GM23338 (cell line): Measurements from ENCODE around the gene CLSTN2. TPM values are rescaled to one million over a fixed set of nuclear protein-coding genes. Genes with fewer than 3 reads are reported as not detected.

Experiments used
- ATAC-seq: fragments of 200-7000 bp; cut with Tn5 transposase; 3 replicates; pipeline ENCODE4 v1.9.1; 2020
- DNase-seq: peaks from one replicate; pipeline ENCODE4 v3.0.0-alpha.2; 2015; ENCODE audit warnings: low spot score
- H2AFZ ChIP-seq: fragments of 200-600 bp; sonication (generic); 2 replicates; pipeline ENCODE4 v1.8.0; 2016; ENCODE audit warnings: antibody characterized with exemption, mild to moderate bottlenecking, moderate library complexity
- H3F3A ChIP-seq: fragments of 200-600 bp; sonication (generic); replicated peaks from 2 replicates; pipeline ENCODE4 v1.8.0; 2017; ENCODE audit warnings: antibody characterized with exemption, mixed run types, low read depth
- H3K27ac ChIP-seq: fragments of 200-600 bp; sonication (generic); 2 replicates; pipeline ENCODE4 v1.6.1; 2016; ENCODE audit warnings: low read depth
- H3K27me3 ChIP-seq: fragments of 200-600 bp; sonication (generic); 2 replicates; pipeline ENCODE4 v1.8.0; 2016; ENCODE audit warnings: mild to moderate bottlenecking, mixed run types, moderate library complexity; ENCODE audit not compliant: insufficient read depth
- H3K36me3 ChIP-seq: fragments of 200-600 bp; sonication (generic); 2 replicates; pipeline ENCODE4 v1.8.0; 2016; ENCODE audit warnings: mild to moderate bottlenecking; ENCODE audit not compliant: insufficient read depth
- H3K4me1 ChIP-seq: fragments of 200-600 bp; sonication (generic); 2 replicates; pipeline ENCODE4 v1.8.0; 2016; ENCODE audit warnings: mild to moderate bottlenecking, moderate library complexity; ENCODE audit not compliant: insufficient read depth
- H3K4me2 ChIP-seq: fragments of 200-600 bp; sonication (generic); 2 replicates; pipeline ENCODE4 v1.7.1; 2017; ENCODE audit warnings: mixed run types
- H3K4me3 ChIP-seq: fragments of 200-600 bp; sonication (generic); 2 replicates; pipeline ENCODE4 v1.6.1; 2016; ENCODE audit warnings: mixed run types
- H3K79me2 ChIP-seq: fragments of 200-600 bp; sonication (generic); replicated peaks from 2 replicates; pipeline ENCODE4 v1.8.0; 2017; ENCODE audit warnings: mild to moderate bottlenecking; ENCODE audit not compliant: insufficient read depth
- H3K9me2 ChIP-seq: fragments of 200-600 bp; sonication (generic); 2 replicates; pipeline ENCODE4 v1.8.0; 2017; ENCODE audit not compliant: insufficient read depth
- H4K20me1 ChIP-seq: fragments of 200-600 bp; sonication (generic); replicated peaks from 2 replicates; pipeline ENCODE4 v1.8.0; 2017; ENCODE audit warnings: mild to moderate bottlenecking; ENCODE audit not compliant: insufficient read depth
- H3K27ac Mint-ChIP-seq: 2 replicates; pipeline ENCODE4 v1.8.0; 2020; ENCODE audit warnings: inconsistent platforms, mild to moderate bottlenecking, moderate library complexity, mixed read lengths
- H3K27me3 Mint-ChIP-seq: 3 replicates; pipeline ENCODE4 v1.8.0; 2022; ENCODE audit warnings: low read depth, mild to moderate bottlenecking, moderate library complexity, mixed read lengths, inconsistent platforms; ENCODE audit not compliant: insufficient read depth, poor library complexity
- H3K36me3 Mint-ChIP-seq: 3 replicates; pipeline ENCODE4 v1.8.0; 2021; ENCODE audit warnings: low read depth, mild to moderate bottlenecking, inconsistent platforms, moderate library complexity, mixed read lengths
- H3K4me1 Mint-ChIP-seq: 3 replicates; pipeline ENCODE4 v1.8.0; 2020; ENCODE audit warnings: mild to moderate bottlenecking, inconsistent platforms, mixed read lengths
- H3K4me3 Mint-ChIP-seq: 3 replicates; pipeline ENCODE4 v1.8.0; 2021; ENCODE audit warnings: moderate library complexity, mild to moderate bottlenecking, inconsistent platforms, mixed read lengths
- H3K9me3 Mint-ChIP-seq: 3 replicates; pipeline ENCODE4 v1.8.0; 2020; ENCODE audit warnings: moderate library complexity, mild to moderate bottlenecking, inconsistent platforms, mixed read lengths
- CTCF ChIP-seq, 2 experiments: fragments of 200-600 bp in 1 of 2; sonication (generic) in 1 of 2; conservative IDR thresholded peaks; 2 replicates each; pipeline versions ENCODE4 v1.5.1 to v1.6.1; 2016 to 2017; ENCODE audit warnings: antibody characterized with exemption in 2 of 2, low read depth in 2 of 2, mild to moderate bottlenecking in 2 of 2, moderate library complexity in 1 of 2
- EZH2 ChIP-seq: fragments of 200-600 bp; sonication (generic); IDR thresholded peaks from one replicate; pipeline ENCODE4 v1.8.0; 2017; ENCODE audit warnings: antibody characterized with exemption, mild to moderate bottlenecking, low read depth; ENCODE audit not compliant: unreplicated experiment
- EZH2phosphoT487 ChIP-seq: fragments of 200-600 bp; sonication (generic); IDR thresholded peaks from one replicate; pipeline ENCODE4 v1.8.1; 2018; ENCODE audit warnings: antibody characterized with exemption; ENCODE audit not compliant: unreplicated experiment
- JUNB ChIP-seq: IDR thresholded peaks from one replicate; pipeline ENCODE4 v1.6.1; 2016; ENCODE audit warnings: antibody characterized with exemption; ENCODE audit not compliant: unreplicated experiment
- NANOG ChIP-seq: IDR thresholded peaks from 2 replicates; pipeline ENCODE4 v1.6.1; 2016; ENCODE audit warnings: antibody characterized with exemption, borderline replicate concordance
- POLR2AphosphoS5 ChIP-seq: IDR thresholded peaks from 2 replicates; pipeline ENCODE4 v1.6.1; 2016; ENCODE audit warnings: antibody characterized with exemption, low read depth
- REST ChIP-seq: IDR thresholded peaks from one replicate; pipeline ENCODE4 v1.6.1; 2018; ENCODE audit warnings: antibody characterized with exemption; ENCODE audit not compliant: unreplicated experiment
- STAT1 ChIP-seq: IDR thresholded peaks from one replicate; pipeline ENCODE4 v1.6.1; 2016; ENCODE audit warnings: antibody characterized with exemption; ENCODE audit not compliant: unreplicated experiment
- ZNF114 ChIP-seq: fragments of 250-450 bp; sonication (Bioruptor Pico); IDR thresholded peaks from 2 replicates; pipeline ENCODE4 v1.5.0; 2020; ENCODE audit warnings: mild to moderate bottlenecking, moderate library complexity
- ZNF462 ChIP-seq: fragments of 250-450 bp; sonication (Bioruptor Pico); IDR thresholded peaks from 2 replicates; pipeline ENCODE4 v1.5.0; 2020; ENCODE audit warnings: mild to moderate bottlenecking, moderate library complexity
- polyA plus RNA-seq: library from polyadenylated mRNA; unstranded; fragments of >200 nt; fragmentation: Nextera tagmentation; extraction: Ambion mirVana; gene quantifications from 2 replicates; pipeline ENCODE4 v1.2.1, GENCODE V29; 2016
- total RNA-seq: library from RNA; depleted of rRNA; stranded (reverse); fragments of >200 nt; shearing (Covaris generic); gene quantifications from 2 replicates; pipeline ENCODE4 v1.2.3, GENCODE V29; 2014

Gene CLSTN2
- total and polyA plus RNA-seq, 2 experiments from 2014 or later, result 0.11 to 0.83 TPM

GRCh38 chr3:140530603-140531002 lies 595.6 kb downstream of the CLSTN2 start:
- Histone ChIP-seq H3K79me2 (no peaks in the 10 kb centered on the region), H2AFZ (no peak overlapping the region), H3K36me3 (no peaks in the 10 kb centered on the region), H3K9me2 (0 out of 2 replicates have a peak, but pooled peaks cover 11% of the 10 kb centered on the region), H3K4me3 (no peak overlapping the region), H3K27ac (no peak overlapping the region), H3K4me2 (no peak overlapping the region), H3K27me3 (no peaks in the 10 kb centered on the region), H4K20me1 (no peaks in the 10 kb centered on the region), H3K4me1 (no peaks in the 10 kb centered on the region), H3F3A (no peaks in the 10 kb centered on the region)
- ATAC-seq, result no peak
- H3K4me3 Mint-ChIP-seq, result no peak overlapping the region
- H3K36me3 Mint-ChIP-seq, result no peaks in the 10 kb centered on the region
- H3K9me3 Mint-ChIP-seq, result no peaks in the 10 kb centered on the region
- DNase-seq, result no peak
- H3K4me1 Mint-ChIP-seq, result no peaks in the 10 kb centered on the region
- no peak overlapping the region for H3K27ac Mint-ChIP-seq
- no peaks in the 10 kb centered on the region for H3K27me3 Mint-ChIP-seq
- no peak for TF ChIP-seq ZNF114

- Histone ChIP-seq H3K9me2 (0 out of 2 replicates have a peak, but pooled peaks cover 3% of the 10 kb centered on the region), H3K4me3 (no peak overlapping the region), H3K79me2 (no peaks in the 10 kb centered on the region), H3K4me1 (peaks cover 3% of the 10 kb centered on the region; the same call in 1 of the 2 replicates), H2AFZ (no peak overlapping the region), H4K20me1 (no peaks in the 10 kb centered on the region), H3K27me3 (no peaks in the 10 kb centered on the region), H3K4me2 (no peak overlapping the region), H3F3A (no peaks in the 10 kb centered on the region), H3K27ac (no peak overlapping the region), H3K36me3 (no peaks in the 10 kb centered on the region)
- Mint-ChIP-seq H3K27me3 (no peaks in the 10 kb centered on the region), H3K9me3 (no peaks in the 10 kb centered on the region), H3K36me3 (no peaks in the 10 kb centered on the region), H3K4me1 (no peaks in the 10 kb centered on the region), H3K27ac (no peak overlapping the region), H3K4me3 (no peak overlapping the region)
- DNase-seq (no peak), ATAC-seq (no peak)
- no peak for TF ChIP-seq NANOG
- no peak for TF ChIP-seq ZNF462 (CRISPR knock-in tag)
- TF ChIP-seq EZH2phosphoT487, result no peak
- TF ChIP-seq ZNF114, result no peak
- TF ChIP-seq CTCF (conservative IDR thresholded peaks at IDR 0.05; ENCODE audit: low read depth in 2 of 2), result no peak
- no peak for TF ChIP-seq REST
- TF ChIP-seq EZH2, result no peak
- no peak for TF ChIP-seq JUNB
- TF ChIP-seq STAT1, result no peak
- no peak for TF ChIP-seq POLR2AphosphoS5
These were observed 597.9 kb downstream of the CLSTN2 start for GRCh38 chr3:140532793-140533330.
